HepG2 (cell line): Measurements from ENCODE around the gene SMAP1. TPM values are rescaled to one million over a fixed set of nuclear protein-coding genes. Genes with fewer than 3 reads are reported as not detected.

Experiments used
- FIP1L1 ChIP-seq: fragments of 200-400 bp; formaldehyde crosslinking; IDR thresholded peaks from 2 replicates; pipeline ENCODE4 v1.6.1; 2018; ENCODE audit warnings: low read depth, mild to moderate bottlenecking, low read length, moderate library complexity, borderline replicate concordance; ENCODE audit not compliant: insufficient read depth
- FLYWCH1 ChIP-seq: sonication (generic); formaldehyde crosslinking; IDR thresholded peaks from 2 replicates; pipeline ENCODE4 v1.8.1; 2023; ENCODE audit warnings: mild to moderate bottlenecking, missing genetic modification reagents
- ISX ChIP-seq: sonication (generic); formaldehyde crosslinking; conservative IDR thresholded peaks from 2 replicates; pipeline ENCODE4 v1.5.0; 2020; ENCODE audit warnings: missing genetic modification reagents
- NR2F2 ChIP-seq: IDR thresholded peaks from 2 replicates; pipeline ENCODE4 v1.6.1; 2012; ENCODE audit warnings: low read depth, inconsistent platforms, borderline replicate concordance
- SIN3A ChIP-seq: IDR thresholded peaks from 2 replicates; pipeline ENCODE4 v1.6.1; 2011; ENCODE audit warnings: low read depth, mild to moderate bottlenecking, control low read depth, low read length, borderline replicate concordance
- SOX5 ChIP-seq: IDR thresholded peaks from 2 replicates; pipeline ENCODE4 v1.6.1; 2016; ENCODE audit warnings: borderline replicate concordance
- ZNF280D ChIP-seq: sonication (generic); formaldehyde crosslinking; IDR thresholded peaks from 2 replicates; pipeline ENCODE4 v1.5.1; 2020; ENCODE audit warnings: mild to moderate bottlenecking, missing genetic modification reagents
- ZNF333 ChIP-seq: sonication (generic); formaldehyde crosslinking; IDR thresholded peaks from 2 replicates; pipeline ENCODE4 v1.4.0; 2020; ENCODE audit warnings: mild to moderate bottlenecking, missing genetic modification reagents, borderline replicate concordance
- ZNF550 ChIP-seq: sonication (generic); formaldehyde crosslinking; IDR thresholded peaks from 2 replicates; pipeline ENCODE4 v1.4.0; 2020; ENCODE audit warnings: mild to moderate bottlenecking, missing genetic modification reagents, borderline replicate concordance
- ZNF839 ChIP-seq: sonication (generic); formaldehyde crosslinking; IDR thresholded peaks from 2 replicates; pipeline ENCODE4 v1.4.0; 2020; ENCODE audit warnings: missing genetic modification reagents, mild to moderate bottlenecking, borderline replicate concordance
- polyA plus RNA-seq, 8 experiments: library from polyadenylated mRNA; depleted of rRNA in 3 of 8; stranded (reverse) in 7 of 8; unstranded in 1 of 8; fragments of >200 nt; fragmentation: Illumina TruSeq in 4 of 8; extraction: Trizol in 4 of 8; gene quantifications; 2 replicates each; pipeline versions ENCODE4 v1.2.1 to v1.2.3, GENCODE V29; 2011 to 2016; ENCODE audit warnings: low read depth in 4 of 8, missing spikeins in 1 of 8, mixed read lengths in 1 of 8; ENCODE audit not compliant: insufficient read depth in 1 of 8
- total RNA-seq, 5 experiments: library from RNA; depleted of rRNA; stranded (reverse); fragments of >200 nt; fragmentation: Illumina TruSeq; extraction: Trizol; gene quantifications; 2 replicates each; pipeline ENCODE4 v1.2.3, GENCODE V29; 2016; ENCODE audit warnings: low read depth in 1 of 5
- TF ChIP-seq, protein P1 (sequence below): sonication (generic); formaldehyde crosslinking; IDR thresholded peaks from 2 replicates; pipeline ENCODE4 v1.5.0; 2020; ENCODE audit warnings: mild to moderate bottlenecking, missing genetic modification reagents, borderline replicate concordance
- TF ChIP-seq, protein P2 (sequence below): IDR thresholded peaks from 2 replicates; pipeline ENCODE4 v1.6.1; 2016

The SMAP1 gene
- total and polyA plus RNA-seq, 2 of the 13 experiments (the other 11 are each of a cell fraction or from before 2014, with no cell fraction given): 13.4 to 17.8 TPM

DNA sequence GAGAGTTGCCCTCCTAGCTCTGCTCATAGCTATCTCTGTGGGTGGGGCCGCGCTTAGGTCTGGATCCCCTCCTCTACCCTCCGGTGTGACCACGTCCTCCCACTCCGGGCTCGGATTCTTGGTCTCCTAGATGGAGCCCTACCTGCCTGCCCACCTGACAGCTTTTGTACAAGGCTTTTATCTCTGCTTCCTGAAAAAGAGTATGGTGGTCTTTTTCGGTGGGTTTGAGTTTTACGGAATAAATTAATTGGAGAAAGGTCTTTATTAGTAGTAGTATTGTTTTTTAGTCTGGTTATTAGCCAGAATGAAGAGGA lies 773 bp downstream of the SMAP1 start (continued):
- TF ChIP-seq ZNF333 (CRISPR knock-in tag): no peak
- no peak for TF ChIP-seq FIP1L1
- TF ChIP-seq ZNF839 (CRISPR knock-in tag): no peak
- TF ChIP-seq, protein P1, sequence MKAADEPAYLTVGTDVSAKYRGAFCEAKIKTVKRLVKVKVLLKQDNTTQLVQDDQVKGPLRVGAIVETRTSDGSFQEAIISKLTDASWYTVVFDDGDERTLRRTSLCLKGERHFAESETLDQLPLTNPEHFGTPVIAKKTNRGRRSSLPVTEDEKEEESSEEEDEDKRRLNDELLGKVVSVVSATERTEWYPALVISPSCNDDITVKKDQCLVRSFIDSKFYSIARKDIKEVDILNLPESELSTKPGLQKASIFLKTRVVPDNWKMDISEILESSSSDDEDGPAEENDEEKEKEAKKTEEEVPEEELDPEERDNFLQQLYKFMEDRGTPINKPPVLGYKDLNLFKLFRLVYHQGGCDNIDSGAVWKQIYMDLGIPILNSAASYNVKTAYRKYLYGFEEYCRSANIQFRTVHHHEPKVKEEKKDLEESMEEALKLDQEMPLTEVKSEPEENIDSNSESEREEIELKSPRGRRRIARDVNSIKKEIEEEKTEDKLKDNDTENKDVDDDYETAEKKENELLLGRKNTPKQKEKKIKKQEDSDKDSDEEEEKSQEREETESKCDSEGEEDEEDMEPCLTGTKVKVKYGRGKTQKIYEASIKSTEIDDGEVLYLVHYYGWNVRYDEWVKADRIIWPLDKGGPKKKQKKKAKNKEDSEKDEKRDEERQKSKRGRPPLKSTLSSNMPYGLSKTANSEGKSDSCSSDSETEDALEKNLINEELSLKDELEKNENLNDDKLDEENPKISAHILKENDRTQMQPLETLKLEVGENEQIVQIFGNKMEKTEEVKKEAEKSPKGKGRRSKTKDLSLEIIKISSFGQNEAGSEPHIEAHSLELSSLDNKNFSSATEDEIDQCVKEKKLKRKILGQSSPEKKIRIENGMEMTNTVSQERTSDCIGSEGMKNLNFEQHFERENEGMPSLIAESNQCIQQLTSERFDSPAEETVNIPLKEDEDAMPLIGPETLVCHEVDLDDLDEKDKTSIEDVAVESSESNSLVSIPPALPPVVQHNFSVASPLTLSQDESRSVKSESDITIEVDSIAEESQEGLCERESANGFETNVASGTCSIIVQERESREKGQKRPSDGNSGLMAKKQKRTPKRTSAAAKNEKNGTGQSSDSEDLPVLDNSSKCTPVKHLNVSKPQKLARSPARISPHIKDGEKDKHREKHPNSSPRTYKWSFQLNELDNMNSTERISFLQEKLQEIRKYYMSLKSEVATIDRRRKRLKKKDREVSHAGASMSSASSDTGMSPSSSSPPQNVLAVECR (CRISPR knock-in tag): no peak
- TF ChIP-seq FLYWCH1 (CRISPR knock-in tag): no peak
- no peak for TF ChIP-seq SIN3A
- no peak for TF ChIP-seq ISX (CRISPR knock-in tag)
- TF ChIP-seq SOX5 (CRISPR knock-in tag): no peak
- TF ChIP-seq ZNF550 (CRISPR knock-in tag): no peak
- TF ChIP-seq, protein P2, sequence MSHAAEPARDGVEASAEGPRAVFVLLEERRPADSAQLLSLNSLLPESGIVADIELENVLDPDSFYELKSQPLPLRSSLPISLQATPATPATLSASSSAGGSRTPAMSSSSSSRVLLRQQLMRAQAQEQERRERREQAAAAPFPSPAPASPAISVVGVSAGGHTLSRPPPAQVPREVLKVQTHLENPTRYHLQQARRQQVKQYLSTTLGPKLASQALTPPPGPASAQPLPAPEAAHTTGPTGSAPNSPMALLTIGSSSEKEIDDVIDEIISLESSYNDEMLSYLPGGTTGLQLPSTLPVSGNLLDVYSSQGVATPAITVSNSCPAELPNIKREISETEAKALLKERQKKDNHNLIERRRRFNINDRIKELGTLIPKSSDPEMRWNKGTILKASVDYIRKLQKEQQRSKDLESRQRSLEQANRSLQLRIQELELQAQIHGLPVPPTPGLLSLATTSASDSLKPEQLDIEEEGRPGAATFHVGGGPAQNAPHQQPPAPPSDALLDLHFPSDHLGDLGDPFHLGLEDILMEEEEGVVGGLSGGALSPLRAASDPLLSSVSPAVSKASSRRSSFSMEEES (CRISPR knock-in tag): no peak
- no peak for TF ChIP-seq ZNF280D (CRISPR knock-in tag)
- no peak for TF ChIP-seq NR2F2
